ENCODE data around the gene FIGNL1.

Gene FIGNL1

DNA sequence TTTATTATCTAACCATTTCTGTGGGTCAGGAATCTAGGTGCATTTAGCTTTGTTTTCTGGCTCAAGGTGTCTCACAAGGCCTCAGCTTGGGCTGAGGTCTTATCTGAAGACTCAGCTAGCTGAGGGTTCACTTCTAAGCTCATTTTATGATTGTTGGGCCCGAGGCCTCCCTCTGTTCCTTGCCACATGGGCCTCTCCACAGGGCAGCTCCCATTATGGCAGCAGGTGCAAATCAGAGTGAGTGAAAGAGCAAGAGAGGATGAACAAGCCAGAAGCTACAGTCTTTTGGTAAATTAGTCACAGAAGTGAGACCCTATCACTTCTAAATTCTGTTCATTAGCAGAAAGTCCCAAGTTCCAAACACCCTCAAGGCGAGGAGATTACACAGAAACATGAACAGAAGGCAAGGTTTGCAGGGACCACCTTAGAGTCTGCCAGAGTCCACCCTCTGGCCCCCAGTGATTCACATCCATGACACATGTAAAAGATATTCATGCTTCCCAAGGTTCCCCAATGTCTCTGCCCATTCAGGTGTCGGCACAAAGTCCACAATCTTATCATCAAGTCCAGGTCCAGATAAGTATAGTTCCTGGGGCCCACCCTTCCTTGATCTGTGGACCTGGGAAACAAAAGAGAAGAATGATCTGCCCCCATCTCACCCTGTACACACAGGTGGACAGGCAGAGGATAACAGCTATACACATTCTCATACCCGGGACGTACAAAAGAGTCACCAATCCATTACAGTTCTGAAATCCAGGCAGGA lies 23.7 kb downstream of the FIGNL1 start:
- DNase-seq (ENCODE audit: extremely low spot score): no peak
- ChIA-PET CTCF (interaction anchor here (1.3 kb wide), 1 partner anchor 8 kb away, joined by 4 read pairs; no protein-coding TSS in a partner anchor), POLR2A (no interaction called here)
- TF ChIP-seq TARDBP (IDR thresholded peaks at IDR 0.05): no peak
- TF ChIP-seq LEF1 (IDR thresholded peaks at IDR 0.05; ENCODE audit: borderline replicate concordance): no peak
- TF ChIP-seq SP1 (IDR thresholded peaks at IDR 0.05): no peak
- TF ChIP-seq L3MBTL2 (conservative IDR thresholded peaks at IDR 0.05): no peak
- TF ChIP-seq ELF4 (IDR thresholded peaks at IDR 0.05): no peak
- TF ChIP-seq FOXK2 (IDR thresholded peaks at IDR 0.05): no peak
- TF ChIP-seq, protein P1, sequence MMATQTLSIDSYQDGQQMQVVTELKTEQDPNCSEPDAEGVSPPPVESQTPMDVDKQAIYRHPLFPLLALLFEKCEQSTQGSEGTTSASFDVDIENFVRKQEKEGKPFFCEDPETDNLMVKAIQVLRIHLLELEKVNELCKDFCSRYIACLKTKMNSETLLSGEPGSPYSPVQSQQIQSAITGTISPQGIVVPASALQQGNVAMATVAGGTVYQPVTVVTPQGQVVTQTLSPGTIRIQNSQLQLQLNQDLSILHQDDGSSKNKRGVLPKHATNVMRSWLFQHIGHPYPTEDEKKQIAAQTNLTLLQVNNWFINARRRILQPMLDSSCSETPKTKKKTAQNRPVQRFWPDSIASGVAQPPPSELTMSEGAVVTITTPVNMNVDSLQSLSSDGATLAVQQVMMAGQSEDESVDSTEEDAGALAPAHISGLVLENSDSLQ (IDR thresholded peaks at IDR 0.05): no peak

DNA sequence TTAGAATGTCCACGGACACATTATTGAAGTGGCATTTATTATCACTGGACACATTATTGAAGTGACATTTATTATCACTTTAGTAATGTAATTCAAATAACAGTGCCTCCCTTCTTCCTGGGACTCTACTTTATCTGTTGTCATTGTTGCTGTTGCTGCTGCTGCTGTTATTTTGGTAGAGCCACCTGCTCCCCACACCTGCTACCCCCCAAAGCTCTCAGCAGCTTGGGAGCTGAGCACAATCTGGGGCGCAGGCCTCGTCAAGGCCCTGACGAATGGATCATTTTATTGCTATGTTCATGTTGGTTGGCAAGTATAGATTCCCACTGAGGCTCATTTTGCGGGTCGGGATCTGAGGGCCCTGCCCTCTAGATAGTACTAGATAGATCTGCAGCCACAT lies 24.8 kb downstream of the FIGNL1 start:
- TF ChIP-seq ELF4 (IDR thresholded peaks at IDR 0.05): no peak
- TF ChIP-seq FOXA1 (IDR thresholded peaks at IDR 0.05): no peak
- no peak for TF ChIP-seq SUZ12 (IDR thresholded peaks at IDR 0.05)
- TF ChIP-seq, protein P1 (IDR thresholded peaks at IDR 0.05): no peak
- no peak for TF ChIP-seq FOXK2 (IDR thresholded peaks at IDR 0.05)
- no peak for TF ChIP-seq NFRKB (IDR thresholded peaks at IDR 0.05)
- TF ChIP-seq CTBP1 (IDR thresholded peaks at IDR 0.05; ENCODE audit: borderline replicate concordance): no peak
- TF ChIP-seq FOXM1 (IDR thresholded peaks at IDR 0.05; ENCODE audit: borderline replicate concordance): no peak
- no peak for TF ChIP-seq L3MBTL2 (conservative IDR thresholded peaks at IDR 0.05)
- DNase-seq (ENCODE audit: extremely low spot score): no peak
- POLR2A ChIA-PET: no interaction called here
- CTCF ChIA-PET: no interaction called here

DNA sequence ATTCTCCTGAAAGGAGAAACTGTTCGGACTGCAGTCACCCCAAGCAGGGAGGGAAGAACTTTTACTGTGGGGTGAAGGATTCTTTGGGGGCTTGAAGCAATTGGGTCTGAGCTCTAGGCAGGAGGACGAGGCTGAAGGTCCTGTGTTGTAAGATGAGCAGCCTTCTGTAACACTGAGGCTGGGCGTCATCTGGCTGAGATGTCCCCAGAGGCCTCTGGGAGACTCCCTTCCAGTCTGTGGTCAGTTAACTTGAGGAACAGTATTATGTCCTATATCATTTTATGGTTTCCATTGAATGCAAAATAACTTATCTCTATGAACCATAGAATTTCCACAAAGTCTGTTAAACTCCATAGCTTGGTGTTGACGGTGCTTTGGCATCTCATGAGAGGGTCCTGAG lies 26.3 kb downstream of the FIGNL1 start:
- ChIA-PET CTCF (no interaction called here), POLR2A (no interaction called here)
- TF ChIP-seq FOXK2 (IDR thresholded peaks at IDR 0.05) (no peak), LEF1 (IDR thresholded peaks at IDR 0.05; ENCODE audit: borderline replicate concordance) (no peak), ELF4 (IDR thresholded peaks at IDR 0.05) (no peak), SUZ12 (IDR thresholded peaks at IDR 0.05) (no peak), CTBP1 (IDR thresholded peaks at IDR 0.05; ENCODE audit: borderline replicate concordance) (no peak), L3MBTL2 (conservative IDR thresholded peaks at IDR 0.05) (no peak), ZNF384 (IDR thresholded peaks at IDR 0.05) (no peak), TARDBP (IDR thresholded peaks at IDR 0.05) (no peak), FOXA1 (IDR thresholded peaks at IDR 0.05) (no peak), BHLHE40 (IDR thresholded peaks at IDR 0.05; ENCODE audit: borderline replicate concordance) (no peak), SP1 (IDR thresholded peaks at IDR 0.05) (no peak), NFRKB (IDR thresholded peaks at IDR 0.05) (no peak), ARNT (IDR thresholded peaks at IDR 0.05) (no peak), FOXM1 (IDR thresholded peaks at IDR 0.05; ENCODE audit: borderline replicate concordance) (no peak), HDGF (IDR thresholded peaks at IDR 0.05; ENCODE audit: borderline replicate concordance) (no peak)
- TF ChIP-seq, protein P1 (IDR thresholded peaks at IDR 0.05): no peak
- no peak for DNase-seq (ENCODE audit: extremely low spot score)

DNA sequence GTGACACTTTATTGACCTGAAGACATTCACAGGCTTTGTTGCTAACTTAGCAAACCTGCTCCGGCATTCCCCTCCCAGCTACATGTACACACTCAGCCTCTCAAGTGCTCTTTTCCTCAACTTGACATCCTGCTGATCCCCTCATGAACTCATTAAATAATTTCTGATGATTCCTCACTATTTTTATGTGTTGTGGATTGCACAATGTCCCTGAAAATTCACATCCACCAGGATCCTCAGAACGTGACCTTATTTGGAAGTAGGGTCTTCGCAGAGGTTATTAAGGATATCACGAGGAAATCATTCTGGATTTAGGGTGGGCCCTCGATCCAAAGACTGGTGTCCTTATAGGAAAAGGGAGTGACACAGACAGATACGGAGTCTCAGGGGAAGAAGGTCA lies 27.3 kb downstream of the FIGNL1 start:
- no peak for DNase-seq (ENCODE audit: extremely low spot score)
- no peak for TF ChIP-seq ARNT (IDR thresholded peaks at IDR 0.05)
- no peak for TF ChIP-seq SUZ12 (IDR thresholded peaks at IDR 0.05)
- no peak for TF ChIP-seq LEF1 (IDR thresholded peaks at IDR 0.05; ENCODE audit: borderline replicate concordance)
- no peak for TF ChIP-seq CTBP1 (IDR thresholded peaks at IDR 0.05; ENCODE audit: borderline replicate concordance)
- no peak for TF ChIP-seq L3MBTL2 (conservative IDR thresholded peaks at IDR 0.05)
- CTCF ChIA-PET: no interaction called here
- POLR2A ChIA-PET: no interaction called here

DNA sequence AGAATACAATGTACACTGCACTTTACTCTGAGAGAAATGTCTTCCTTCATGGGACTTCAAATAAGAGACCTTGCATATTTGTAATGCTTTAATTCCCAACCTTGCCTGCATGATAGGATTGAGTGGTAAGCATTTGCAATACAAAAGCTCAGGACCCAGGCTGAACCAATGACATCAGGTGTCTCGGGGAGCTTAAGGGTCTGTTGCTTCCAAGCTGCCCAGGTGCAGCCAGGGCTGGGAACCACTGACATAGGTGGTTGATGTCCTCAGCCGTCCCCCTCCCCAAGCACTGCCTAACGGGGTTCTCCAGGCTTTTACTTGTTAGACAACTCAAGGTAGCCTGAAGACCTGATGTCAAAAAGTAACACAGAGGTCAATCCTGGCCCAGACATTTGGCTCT lies 29.1 kb downstream of the FIGNL1 start:
- CTCF ChIA-PET: no interaction called here
- no peak for TF ChIP-seq FOXM1 (IDR thresholded peaks at IDR 0.05; ENCODE audit: borderline replicate concordance)
- TF ChIP-seq, protein P1 (IDR thresholded peaks at IDR 0.05): no peak
- no peak for TF ChIP-seq L3MBTL2 (conservative IDR thresholded peaks at IDR 0.05)
- no peak for TF ChIP-seq BHLHE40 (IDR thresholded peaks at IDR 0.05; ENCODE audit: borderline replicate concordance)
- TF ChIP-seq HDGF (IDR thresholded peaks at IDR 0.05; ENCODE audit: borderline replicate concordance): no peak
- TF ChIP-seq ARNT (IDR thresholded peaks at IDR 0.05): no peak
- POLR2A ChIA-PET: no interaction called here
- DNase-seq (ENCODE audit: extremely low spot score): no peak
